Cortex of kidney (tissue), 1 donor: ENCODE measurements around the gene CCDC78.
"Not testable (repeated sequence)": the region's sequence is repeated elsewhere in the genome, so short reads cannot be mapped to it uniquely, and the experiment has no call there.

Experiments
- DNase-seq: peaks from one replicate; lab custom pipeline; 2025; lab: John Stamatoyannopoulos, UW

CCDC78 gene

DNA sequence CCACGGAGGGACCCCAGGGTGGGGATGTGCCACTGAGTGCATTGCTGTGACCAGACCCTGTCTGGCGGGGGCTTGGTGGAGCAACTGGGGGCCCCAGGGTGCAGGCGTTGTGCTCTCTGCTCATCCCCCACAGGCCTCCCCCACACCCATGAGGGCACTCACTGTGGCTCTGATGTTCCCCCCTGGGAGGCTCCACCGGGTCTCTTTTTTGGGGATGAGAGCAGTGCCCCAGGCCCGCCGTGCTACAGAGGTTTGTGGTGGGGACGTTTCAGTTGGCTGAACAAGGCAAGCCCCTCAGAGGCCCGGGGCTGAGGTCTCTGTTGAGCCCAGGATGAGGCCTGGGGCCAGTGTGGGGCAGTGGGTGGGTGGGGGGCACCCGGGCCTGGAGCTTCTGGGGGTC lies 2.5 kb downstream of the CCDC78 start:
- DNase-seq = no peak

DNA sequence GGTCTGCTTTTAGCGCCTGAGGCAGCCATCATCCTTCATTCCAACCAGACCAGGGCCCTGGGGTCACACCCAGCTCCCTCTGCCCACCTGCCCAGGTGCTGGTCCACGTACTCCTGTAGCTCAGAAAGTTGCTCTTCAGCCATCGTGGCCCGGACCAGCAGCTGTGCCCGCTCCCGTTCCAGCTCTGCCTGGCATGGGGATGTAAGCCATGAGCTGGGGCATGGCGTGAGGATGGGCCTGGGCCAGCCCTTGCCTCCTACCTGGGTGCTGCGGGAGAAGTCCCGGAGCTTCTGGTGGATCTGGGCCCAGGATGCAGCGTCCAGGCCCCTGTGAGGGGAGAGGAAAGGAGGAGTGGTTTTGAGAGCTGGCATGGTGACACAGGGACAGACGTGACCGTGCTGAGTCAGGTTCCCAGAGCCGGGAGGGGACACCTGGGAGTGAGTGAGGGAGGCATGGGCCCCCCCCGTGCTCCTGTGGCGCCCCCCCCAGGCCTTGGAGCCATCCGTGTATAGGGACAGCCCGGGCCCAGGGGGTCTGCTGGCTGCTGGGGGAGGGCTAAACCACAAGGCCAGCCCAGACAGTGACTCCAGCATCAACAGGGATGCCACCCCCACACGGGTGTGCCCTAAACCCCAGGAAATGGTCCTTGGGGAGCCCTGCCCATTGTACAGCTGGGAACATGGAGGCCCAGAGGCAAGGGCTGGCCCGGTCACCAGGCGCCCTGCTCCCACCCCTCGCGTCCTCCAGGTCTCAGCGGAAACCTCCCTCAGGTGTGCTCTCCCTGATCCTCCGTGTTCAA lies 3.2 kb downstream of the CCDC78 start:
- no peak for DNase-seq

DNA sequence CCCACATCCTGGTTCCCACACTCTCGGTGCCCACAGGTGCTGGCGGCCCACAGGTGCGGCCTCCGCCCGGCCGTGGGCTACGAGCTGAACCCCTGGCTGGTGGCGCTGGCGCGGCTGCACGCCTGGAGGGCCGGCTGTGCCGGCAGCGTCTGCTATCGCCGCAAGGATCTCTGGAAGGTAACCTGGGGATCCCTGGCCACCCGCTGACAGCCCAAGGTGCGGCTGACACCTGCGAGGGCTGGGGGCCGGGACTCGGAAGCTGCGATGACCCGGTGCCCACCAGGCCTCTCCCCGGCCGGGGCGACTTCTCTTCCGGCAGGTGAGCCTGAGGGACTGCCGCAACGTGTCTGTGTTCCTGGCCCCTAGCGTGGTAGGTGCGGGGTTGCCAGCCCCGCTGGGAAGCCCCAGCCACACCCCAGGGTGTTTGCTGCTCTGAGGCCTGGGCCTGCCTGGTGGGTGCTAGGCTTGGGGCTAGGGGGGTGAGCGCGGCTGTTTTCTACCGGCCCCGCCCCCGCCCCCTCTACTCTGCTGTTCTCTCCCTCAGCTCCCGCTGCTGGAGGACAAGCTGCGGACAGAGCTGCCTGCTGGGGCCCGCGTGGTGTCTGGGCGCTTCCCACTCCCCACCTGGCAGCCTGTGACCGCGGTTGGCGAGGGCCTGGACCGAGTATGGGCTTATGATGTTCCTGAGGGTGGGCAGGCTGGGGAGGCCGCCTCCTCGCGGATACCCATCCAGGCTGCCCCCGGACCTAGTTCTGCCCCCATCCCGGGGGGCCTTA lies 4.3 kb downstream of the CCDC78 start:
- no peak for DNase-seq

- no peak for DNase-seq
Observed at GRCh38 chr16:720990-721764, 5.1 kb downstream of the CCDC78 start, which contains the start of gene ANTKMT. Gene ANTKMT, plus strand, starts transcription at chr16:721146. Its CDS starts 129 bp downstream, at chr16:721275.

DNA sequence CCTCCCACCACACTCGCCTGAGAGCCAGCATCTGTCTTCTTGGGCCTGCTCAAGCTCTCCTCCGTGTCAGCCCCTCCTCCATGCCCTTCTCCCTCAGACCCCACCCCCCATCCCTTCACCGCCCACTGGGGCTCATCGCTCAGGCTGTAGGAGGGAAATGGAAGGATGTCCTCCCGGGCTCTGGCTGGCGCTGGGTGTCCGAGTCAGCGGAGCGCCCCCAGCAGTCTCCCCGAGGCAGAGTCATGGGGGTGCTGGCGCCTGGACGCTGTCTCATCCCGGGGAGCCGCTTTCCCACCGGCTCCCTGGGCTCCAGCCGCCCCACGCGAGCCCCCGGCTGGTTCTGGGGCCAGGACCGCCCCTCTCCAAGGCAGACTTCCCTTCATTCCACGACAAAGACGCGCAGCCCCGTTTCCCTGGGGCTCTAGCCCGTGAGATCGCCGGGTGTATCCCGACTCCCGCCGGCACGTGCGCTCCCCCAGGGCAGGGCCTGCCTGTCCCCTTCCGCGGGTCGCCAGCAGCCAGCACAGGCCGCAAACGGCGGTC lies 5.7 kb downstream of the CCDC78 start:
- DNase-seq = no peak

- DNase-seq = no peak
Observed at GRCh38 chr16:719815-720446, 6.3 kb downstream of the CCDC78 start.

DNA sequence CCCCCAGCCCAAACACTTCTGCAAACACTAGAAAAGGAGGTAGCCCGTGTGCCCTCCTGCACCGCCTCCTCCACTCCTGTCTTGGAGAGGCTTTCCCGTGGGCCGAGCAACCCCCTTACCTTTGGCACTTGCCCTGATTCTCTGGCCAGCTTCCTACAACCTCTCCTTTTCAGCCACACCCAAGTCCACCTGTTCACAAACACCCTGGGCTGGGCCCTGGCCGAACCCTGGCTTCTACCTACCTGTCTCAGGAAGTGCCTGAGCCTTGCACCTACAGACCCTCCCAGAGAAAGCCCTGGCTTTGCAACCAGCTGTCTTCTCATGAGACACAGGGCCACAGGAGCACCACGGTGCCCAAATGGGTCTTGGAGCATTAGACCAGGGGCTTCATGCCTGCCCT lies 7.3 kb downstream of the CCDC78 start:
- DNase-seq = no peak

DNA sequence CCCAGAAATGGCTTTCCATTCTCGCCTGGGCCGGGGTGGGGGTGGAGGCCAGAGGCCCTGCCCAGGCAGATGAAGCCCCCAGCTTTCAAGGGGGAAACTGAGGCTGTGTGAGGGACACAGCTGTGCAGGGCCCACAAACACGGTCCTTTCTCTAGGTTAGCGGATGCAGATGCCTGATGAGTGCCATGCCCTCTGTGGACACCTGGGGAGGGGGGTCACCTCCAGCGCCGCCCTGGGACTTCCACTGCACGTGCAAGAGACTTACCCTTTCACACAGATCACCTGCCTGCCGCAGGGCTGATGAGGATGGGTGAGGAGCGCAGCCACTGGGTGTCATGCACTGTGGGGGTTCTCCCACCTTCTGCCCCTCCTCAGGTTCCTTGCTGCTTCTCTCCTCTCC lies 7.9 kb downstream of the CCDC78 start:
- no peak for DNase-seq

- no peak for DNase-seq
Observed at GRCh38 chr16:717450-718245, 8.6 kb downstream of the CCDC78 start.

- no peak for DNase-seq
Observed at GRCh38 chr16:716768-717325, 9.4 kb downstream of the CCDC78 start.

DNA sequence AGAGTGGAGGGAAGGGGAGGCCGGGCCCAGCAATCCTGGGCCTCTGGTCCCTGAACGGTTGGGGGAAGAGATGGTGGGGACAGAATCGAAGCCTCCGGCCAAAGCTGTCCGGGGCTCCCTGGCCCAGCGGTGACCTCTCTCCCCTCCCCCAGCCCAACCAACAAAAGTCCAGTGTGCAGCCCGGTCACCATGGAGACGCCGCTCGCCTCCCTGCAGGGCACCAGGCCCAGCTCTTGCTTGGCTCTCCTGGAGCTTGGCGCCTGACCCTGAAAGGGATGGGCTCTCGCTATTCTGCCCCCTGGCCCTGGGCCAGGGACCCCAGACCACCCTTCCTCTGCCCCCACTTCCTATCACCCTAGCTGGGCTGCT lies 10.1 kb downstream of the CCDC78 start:
- no peak for DNase-seq

DNA sequence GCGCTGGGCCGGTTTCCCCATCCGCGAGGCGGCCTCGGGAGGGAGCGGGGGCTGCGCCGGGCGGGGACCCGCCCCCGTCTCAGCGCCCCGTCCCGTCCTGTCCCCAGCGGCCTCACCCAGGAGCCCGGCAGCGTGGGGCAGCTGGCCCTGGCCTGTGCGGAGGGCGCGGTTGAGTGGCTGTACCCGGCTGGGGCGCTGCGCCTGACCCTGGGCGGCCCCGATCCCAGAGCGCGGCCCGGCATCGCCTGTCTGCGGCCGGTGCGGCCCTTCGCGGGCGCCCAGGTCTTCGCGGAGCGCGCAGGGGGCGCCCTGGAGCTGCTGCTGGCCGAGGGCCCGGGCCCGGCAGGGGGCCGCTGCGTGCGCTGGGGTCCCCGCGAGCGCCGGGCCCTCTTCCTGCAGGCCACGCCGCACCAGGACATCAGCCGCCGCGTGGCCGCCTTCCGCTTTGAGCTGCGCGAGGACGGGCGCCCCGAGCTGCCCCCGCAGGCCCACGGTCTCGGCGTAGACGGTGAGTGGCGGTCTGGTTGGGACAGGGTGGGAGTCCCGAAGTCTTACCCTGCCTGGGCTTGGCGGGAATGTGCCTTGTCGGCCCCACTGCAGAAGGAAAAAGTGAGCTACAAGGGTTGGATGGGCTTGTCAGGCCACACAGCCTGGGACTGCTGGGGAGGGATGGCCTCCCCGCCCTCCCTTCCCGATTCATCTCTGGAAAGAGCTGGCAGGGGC lies 10.6 kb downstream of the CCDC78 start:
- no peak for DNase-seq

GRCh38 chr16:714558-715476 lies 11.4 kb downstream of the CCDC78 start, which contains the start of gene METRN:
Gene METRN, plus strand, starts transcription at chr16:715118. Its CDS starts 172 bp downstream, at chr16:715290.
- no peak for DNase-seq

GRCh38 chr16:714079-714478 lies 12.2 kb downstream of the CCDC78 start:
- no peak for DNase-seq

- DNase-seq = not testable (repeated sequence)
Observed at GRCh38 chr16:712740-713250, 13.4 kb downstream of the CCDC78 start.

GRCh38 chr16:711548-712320 lies 14.5 kb downstream of the CCDC78 start:
- DNase-seq = no peak

- no peak for DNase-seq
Observed at GRCh38 chr16:711084-711483, 15.2 kb downstream of the CCDC78 start.
